Glomerular visceral epithelial cell (primary cell): Measurements from ENCODE around the gene MSI2.
A peak's percentile ranks its signal among the peaks of the same experiment; 100 is the strongest.

Source experiments
- DNase-seq: peaks from one replicate; pipeline ENCODE4 v3.0.0-alpha.2; 2016; ENCODE audit errors: extremely low spot score

MSI2 gene

DNA sequence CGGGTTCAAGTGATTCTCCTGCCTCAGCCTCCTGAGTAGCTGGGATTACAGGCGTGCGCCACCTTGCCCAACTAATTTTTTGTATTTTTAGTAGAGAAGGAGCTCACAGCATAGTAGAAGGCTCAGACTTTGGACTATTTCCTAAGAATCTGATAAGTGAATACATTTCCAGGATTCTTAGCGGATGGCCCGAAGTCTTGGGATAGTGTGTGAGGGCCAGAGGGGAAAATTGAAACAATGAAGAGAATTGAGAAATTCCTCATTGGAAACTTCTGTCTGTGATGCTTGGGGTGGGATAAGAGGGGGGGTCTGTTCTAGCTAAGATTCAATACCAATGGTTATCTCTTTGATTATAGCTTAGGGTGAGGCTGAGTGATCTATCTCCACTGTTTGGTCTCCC, 183.3 kb downstream of the MSI2 start:
- no peak for DNase-seq

DNA sequence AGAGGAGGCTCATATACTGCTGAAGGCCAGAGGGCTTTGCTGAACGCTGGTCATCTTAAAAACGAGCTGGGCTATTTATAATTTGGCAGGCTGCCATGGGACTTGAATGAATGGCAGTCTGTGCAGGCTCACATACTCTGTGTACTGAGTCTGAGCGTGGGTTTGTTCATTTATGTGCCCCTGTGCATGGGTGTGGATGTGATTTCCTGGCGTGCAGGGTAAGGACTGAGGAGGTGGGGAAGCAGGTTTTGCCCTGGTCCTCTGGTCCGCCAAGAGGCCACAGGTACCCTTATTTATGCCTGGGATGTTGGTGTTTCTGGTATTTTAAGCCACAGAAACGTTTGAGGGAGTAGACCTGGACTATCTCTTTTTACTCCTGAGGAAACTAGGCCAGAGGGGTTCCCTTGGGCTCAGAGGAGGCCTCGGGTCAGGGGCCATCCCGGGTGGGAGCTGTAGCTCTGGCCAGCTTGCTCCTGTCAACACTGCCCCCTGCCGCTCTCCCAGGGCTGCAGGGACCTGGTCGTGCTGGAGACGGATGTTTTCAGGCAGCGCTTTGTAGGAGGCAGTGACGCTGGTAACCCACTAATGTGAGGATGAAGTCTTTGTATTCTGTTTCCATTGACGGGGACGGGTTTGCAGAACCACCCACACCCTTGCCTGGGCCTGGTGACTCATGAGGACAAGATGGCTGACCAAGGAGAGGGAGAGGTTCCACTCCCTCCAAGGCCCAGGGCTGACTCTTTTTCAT, 184.4 kb downstream of the MSI2 start:
- peak; percentile 32 for DNase-seq

DNA sequence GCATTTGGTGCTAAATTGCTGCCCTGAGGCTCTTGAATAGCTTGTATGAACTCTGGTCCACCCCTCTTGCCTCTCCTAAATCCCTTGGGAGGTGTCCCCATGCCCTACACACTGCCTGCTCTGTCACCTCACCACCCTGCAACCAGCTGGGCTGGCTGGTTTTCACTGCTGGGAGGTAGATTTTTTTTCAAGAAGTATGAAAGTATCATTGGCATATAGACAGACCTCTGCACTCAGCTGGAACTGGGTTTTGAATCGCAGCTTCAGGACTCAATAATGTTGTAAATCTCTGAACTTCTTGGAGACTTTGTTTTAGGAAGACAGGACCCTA, 184.9 kb downstream of the MSI2 start:
- DNase-seq, result no peak

DNA sequence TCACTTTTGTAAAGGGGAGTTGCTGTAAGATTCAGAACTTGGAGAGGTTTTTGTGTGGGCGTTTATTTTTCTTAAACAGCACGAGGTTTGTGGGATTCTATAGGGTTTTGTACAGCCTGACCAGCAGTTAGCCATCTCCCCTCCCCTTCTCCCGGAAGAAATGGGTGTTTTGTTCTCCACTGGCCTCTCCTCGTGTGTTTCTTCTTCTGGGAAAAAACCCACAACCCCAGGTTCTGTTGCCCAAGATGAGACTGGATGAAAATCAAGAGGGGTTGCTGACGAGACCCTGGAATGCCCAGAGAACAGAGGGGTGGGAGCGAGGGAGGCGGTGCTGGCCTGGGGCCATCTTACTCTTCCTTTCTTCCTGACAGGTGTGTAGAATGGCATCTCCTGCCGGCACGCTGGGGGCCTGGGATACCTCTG, 186.1 kb downstream of the MSI2 start:
- no peak for DNase-seq

DNA sequence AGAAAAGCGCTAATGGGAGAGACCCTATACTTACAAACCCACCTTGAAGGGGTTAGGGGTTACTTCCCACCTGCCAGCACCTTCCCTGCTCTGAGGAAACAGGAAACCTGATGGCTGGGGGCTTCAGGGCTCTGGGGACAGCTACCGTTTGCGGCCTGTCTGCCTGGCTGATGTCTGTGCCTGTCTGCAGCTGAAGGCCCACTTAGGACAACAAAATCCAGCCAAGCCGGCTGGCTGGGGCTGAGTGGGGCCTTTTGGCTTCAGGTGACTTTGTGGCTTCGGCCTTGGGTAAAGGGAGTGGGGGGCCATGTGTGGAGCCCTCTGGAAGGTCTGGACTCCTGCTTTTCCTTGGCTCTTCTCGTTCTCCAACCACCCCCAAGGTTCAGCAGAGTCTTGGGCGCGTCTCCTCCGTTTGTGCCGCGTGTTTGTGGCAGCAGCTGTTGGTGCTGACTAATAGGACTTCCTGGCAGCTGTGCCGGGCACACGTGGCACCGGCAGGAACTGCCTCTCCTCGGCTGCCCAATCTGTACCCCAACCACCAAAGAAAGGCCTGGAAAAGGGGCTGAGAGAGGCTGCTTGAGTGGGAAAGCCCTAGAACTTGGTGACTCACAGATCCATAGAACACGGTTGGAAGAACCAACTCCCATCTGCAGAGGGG, 186.7 kb downstream of the MSI2 start:
- no peak for DNase-seq

DNA sequence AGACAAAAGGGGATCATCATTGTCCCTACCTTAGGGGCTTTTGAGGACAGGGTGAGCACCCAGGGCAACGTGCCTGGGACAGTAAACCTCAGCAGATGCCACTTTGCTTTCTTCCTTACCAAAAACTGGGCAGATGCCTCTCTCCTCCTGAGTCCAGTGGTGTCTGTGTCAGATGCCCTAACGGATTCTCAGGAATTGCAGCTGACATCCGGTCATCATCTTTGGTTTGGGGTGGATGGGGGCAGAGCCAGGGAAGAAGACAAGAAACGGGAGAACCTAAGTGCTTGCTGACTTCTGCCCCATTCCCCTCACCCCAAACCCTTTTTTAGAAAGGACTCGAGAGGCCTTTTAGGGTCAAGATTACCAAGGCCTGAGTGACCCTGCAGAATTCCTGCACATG, 187.5 kb downstream of the MSI2 start:
- no peak for DNase-seq

DNA sequence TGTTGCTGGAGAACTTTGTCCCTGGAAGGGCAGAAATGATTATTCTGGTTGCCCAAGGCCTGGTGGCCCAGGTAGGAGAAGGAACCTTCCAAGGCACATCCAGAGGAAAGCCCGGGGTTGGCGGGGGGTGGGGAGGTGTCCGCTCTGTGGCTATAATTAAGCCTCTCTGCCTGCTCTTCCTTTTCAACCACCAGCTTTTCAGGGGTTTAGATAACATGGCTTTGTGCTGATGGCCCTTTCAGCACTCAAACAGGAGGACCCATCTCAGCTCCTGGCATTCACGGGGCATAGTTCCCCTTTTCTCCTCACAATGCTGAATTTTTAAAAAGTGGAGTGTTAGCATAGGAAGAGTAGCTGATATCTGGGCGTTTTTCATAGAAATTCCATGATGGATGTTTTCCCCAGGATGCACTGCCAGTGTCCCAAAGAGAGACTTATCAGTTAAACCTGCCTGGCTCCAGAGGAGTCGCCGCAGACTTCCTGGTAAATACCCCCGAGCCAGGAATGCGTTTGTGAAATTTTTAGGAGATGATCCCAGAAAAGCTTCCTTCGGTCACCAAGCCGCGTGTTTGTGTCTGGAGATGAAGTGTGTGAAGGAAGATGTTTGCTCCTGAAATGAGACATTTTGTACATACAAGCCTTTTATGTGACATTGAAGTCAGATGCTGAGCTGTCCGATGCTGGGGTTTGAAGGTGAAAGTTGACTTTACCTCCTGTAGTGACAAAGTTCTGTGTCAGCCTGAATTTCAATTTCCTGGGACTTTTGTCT, 188.5 kb downstream of the MSI2 start:
- no peak for DNase-seq

DNA sequence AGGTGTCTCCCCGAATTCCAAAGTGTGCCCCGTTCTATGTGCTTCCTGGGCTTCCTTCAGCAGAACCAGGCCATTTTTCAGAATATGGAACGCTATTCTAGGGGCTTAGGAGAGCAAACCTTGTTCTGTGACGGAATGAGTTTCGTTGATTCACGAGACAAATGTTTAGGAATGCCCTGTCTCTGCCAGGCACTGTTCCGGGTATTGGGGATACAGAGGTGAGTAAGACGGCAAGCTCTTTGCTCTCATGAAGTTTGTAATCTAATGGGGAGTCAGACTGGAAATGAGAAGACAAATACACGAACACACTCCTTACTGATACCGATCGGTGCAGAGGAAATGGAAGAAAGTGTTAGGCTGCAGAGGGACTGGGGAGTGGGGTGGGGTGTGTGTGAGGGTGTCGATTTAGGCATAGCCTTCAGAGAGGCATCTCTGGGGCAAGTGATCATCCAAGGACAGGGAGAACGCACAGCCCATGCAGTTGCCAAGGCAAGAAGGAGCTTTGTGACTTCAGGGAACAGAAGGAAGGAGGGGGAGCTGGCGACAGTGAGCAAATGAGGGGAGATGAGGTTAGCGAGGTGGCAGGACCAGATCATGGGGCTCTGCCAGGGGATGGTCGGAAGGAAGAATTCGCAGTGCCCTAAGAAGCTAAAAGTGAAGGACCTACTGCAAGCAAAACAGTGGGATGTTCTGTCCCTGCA, 189.6 kb downstream of the MSI2 start:
- no peak for DNase-seq

DNA sequence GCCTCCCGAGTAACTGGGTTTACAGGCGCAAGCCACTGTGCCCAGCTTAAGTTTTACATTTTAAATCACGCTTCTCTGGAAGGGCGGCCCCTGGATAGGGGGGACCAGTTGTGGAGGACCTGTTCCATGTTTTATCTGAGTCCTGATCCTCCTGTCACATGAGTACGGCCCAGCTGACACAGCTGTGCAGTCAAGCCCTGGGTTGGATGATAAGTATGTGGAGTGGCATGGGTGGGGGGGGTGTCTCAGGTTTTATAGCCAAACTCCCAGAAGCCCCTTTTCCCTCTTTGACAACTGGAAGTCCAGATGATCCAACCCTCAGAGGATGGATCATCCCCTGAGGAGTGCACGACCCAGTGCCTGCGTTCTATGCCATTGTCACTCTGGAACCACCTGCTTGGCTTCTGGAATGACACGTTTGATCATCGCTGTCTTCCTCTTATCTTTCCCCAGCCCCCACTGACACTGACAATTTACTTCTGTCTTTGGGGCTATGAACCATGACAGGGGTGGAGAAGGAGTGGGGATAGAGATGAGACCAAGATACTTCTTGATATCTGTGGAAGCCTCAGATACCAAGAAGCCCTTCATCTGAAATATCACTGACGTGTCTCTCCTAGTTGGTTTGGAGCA, 191.2 kb downstream of the MSI2 start:
- DNase-seq, result no peak

DNA sequence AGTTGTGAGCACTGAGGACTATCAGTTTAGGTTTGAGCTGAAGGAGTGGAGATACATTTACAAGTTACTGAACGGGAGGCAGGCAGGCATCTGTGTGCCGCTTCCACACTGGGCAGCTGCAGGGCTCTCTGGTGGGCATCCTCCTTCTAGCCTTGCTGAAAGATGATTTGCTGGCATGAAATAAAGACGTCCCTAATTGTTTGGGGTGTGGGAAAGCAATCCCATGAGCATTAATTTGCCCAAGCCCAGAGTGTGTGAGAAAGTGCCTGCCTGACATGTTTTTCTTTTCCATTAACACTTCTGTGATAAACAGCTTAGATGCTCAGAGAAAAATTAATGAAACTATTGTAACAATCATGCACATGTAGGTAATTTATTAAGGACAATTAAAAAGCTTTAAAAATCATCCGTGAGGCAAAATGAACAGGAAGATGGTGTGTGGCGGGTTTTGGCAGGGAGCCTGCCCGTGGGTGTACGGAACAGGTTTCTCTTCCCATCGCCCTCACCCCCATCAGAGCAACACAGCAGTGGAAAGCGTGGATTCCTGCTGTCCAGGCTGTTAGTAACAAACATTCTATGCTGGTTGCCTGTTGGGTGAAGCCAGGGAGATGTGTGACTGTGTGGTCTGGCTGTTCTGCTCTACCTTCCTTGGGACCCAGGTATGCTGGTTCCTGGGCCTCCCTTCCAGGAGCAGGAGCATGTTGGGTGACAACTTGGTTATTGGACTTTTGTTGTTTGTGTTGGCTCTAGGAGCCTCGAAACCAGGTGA, 191.9 kb downstream of the MSI2 start:
- DNase-seq, result no peak

DNA sequence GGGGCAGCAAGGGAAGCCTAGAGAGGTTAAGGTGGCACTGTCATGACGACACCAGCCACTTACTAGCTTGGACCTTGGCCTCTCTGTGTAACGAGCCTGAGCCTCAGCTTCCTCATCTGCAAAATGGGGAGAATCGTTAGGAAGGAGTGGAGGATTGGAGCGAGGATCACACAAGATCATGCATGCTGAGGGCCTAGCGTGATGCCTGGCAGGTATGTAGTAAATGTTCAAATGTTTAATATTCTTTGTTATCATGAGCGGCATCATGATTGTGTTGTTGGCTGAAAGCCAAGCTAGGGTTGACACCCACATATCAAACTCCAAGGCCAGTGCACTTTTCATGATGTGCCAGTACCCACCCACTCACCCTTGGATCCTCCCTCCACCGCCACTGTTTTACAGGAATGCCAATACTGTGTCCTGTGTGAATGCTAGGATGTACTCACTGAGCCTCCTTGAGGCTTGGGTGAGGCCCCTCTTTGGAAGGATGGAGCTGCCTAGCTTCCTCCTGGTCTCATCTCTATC, 192.5 kb downstream of the MSI2 start:
- no peak for DNase-seq

DNA sequence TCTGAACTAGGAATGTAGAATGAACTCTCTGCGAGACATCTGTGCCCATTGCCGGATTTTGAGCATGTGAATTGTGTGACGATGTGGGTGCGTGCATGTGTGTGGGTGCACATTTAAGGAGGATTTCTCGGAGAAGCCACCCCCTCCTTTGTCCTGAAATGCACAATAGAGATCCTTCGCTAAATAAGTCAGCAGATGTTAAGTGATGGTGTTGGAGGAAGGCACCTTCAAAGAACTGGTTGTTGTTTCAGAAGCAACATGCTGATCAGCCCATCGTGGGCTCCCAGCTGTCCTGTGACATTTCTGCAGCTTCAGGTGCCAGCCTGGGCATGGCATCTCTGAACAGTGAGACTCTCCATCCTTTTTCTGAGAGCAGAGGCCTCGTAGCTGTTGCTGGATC, 194.9 kb downstream of the MSI2 start:
- no peak for DNase-seq

DNA sequence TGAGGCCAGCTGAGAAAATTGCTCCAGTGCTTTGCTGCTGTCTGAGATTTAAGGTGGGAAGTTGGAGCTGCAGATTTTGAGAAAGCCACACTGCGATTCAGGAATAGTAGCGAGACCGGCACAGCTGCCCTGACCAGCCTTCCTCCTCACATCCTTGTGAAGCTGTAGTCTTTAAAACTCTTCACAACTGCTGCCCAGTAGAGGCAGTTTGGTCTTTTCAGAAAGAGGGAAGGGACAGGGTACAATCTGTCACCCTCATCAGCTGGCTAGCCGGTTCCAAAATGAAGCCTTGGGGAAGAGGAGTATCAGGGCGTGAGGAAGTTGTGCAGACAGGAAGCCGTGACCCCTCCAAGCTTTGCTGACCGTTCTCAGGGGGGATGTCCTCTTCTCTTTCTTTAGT, 195.3 kb downstream of the MSI2 start:
- no peak for DNase-seq

DNA sequence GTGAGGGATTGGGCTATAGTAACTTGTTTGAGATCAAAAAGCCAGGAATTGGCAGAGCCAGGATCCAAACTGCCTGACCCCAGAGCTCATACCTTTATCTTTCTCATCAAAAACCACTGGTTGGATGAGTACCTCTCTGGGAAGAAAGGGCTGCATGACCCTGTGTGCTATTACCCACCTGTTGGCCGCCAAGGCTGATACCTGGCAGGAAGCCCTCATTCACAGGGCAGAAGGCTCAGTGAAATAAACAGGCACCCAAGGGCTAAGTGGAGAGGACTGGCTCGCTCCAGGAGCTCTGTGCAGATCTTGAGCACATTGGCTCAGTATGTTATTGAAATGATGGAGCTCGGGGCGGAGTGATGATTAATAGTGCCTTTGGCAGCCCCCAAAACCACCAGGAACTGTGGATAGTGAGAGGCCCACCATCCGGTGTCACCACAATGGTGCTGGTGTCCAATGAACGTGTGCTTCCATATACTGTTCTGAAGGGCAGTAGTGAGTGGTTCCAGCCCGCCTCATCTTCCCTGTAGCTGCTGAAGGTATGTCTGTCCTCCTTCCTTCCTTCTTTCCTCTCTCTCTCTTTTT, 197.6 kb downstream of the MSI2 start:
- no peak for DNase-seq

DNA sequence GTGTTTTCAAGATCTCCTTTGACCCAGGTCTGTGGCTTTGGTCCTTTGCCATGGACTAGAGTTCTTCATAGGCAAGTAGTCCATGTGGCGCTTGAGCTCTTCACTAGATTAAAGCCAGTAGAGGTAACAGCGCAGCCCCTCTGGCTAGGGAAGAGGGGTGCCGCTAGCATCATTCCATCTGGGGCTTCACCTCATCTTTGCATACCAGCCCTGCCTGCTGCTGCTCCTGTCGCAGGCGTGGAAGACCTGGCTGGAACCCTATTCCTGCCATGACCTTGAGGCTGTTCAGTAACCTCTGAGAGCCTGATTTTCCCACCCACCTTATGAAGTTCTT, 198.4 kb downstream of the MSI2 start:
- no peak for DNase-seq

DNA sequence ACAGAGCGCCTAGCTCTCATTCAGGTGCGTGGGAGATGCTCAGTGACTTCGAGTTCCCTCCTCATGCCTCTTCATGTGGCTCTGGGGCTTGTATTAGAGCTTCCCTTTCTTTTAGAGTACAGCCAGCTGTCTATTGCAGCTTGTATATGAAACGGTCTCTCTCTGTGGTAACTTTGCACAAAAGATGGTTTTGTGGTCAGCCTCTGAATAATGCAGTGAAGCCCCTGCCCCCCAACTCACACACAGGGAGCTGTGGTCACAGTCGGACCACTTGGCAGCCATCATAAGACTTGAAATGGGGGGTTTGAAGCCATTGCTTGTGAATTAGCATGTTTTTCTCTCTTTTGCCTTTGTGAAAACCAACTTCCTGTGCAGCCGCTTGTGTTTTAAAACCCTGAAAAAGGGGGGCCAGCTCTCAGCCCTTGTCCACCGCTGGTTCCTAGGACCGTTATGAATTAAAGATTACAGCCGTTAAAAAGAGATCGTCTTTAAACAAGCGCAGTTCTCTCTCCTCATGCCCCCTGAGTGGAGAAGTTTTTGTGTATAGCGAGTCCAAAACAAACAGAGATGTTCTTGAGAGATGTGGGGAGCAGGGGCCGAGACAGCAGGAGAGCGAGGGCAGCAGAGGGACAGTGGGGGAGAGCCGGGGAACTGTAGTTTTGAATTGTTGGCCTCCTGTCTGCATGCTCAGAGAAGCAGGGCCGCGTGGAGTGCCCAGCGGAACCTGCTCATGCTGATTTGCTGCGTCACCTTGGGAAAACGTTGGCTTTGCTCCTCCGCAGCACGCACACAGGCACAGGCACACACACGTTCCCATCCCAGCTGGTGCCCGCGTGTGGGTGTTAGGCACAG, 199.0 kb downstream of the MSI2 start:
- DNase-seq, result peak; percentile 13

DNA sequence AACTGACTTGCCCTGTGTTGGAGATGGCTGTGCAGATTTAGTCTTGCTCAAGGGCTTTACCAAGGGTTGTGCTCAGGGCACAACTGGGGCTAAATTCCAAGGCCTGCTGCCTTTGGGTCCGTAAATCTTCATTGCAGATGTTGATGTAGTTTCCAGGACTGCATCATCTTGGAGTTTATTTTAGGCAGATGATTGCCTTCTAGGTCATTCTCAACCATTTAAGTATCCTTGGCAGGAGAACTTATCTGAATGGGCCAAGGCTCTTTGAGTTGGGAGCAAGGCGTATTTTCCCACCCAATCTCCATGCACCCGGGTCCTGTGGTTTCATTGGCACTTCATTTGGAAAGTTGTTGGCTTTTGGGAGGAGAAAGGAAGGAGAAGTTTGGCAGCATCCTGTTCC, 200.3 kb downstream of the MSI2 start:
- DNase-seq, result no peak

DNA sequence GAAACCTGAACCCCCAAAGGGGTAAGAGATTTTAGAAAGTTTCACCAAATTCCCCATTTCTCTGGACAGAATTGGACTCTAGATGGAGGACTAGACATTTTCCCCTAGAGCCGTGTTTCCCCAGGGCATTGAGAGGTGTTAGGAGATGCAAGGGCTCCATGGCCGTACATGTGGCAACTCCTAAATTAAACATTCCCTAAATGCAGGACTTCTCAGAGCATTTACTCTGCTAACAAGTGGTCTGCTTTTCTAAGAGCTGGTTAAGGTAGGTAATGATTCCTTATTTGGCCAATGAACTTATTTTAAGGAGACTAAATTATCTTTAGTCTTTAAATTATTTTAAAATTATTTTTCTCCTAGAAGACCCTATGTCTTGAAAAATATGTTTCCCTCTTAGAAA, 200.9 kb downstream of the MSI2 start:
- no peak for DNase-seq

DNA sequence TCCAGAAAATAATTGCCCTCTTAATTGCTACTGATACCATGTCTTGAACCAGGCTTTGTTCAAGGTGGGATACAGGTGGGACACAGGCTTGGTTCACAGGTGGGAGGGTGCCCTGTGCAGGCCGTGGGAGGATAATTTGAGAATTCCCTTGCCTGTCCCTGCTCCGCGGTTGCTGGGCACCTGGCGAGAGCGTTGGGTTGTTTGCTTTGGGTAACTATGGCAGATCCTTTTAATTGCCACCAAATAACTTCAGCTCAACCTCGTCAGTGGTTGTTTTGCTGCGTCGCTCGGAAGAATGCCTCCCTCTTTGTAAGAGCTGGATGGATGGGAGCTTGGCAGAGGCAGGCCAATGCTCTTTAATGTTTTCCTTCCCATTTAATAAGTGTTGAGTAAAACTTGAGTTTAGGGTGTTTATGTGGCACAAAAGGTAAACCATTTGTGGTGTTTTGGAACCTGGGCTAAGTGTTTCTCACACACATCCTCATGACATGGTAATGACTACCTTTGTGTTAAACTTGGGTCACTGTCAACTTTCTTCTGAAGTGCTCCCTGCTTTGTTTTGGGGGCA, 202.5 kb downstream of the MSI2 start:
- DNase-seq, result no peak
